DND-41 (cell line): ENCODE results near the gene STAT6.

Experiments used
- CTCF ChIP-seq: IDR thresholded peaks from 2 replicates; pipeline ENCODE4 v1.5.1; 2012; ENCODE audit warnings: borderline replicate concordance, low read length, moderate library complexity, mild to moderate bottlenecking; ENCODE audit not compliant: poor library complexity, severe bottlenecking; ENCODE audit errors: extremely low read depth
- EZH2 ChIP-seq: IDR thresholded peaks from 3 replicates; pipeline ENCODE4 v1.6.1; 2012; ENCODE audit warnings: borderline replicate concordance, low read depth, mild to moderate bottlenecking, moderate library complexity, low read length, inconsistent platforms; ENCODE audit not compliant: severe bottlenecking

- TF ChIP-seq CTCF, result no peak
- TF ChIP-seq EZH2, result no peak
These were observed at the start of gene STAT6 for GRCh38 chr12:57111031-57111734.
